CD4-positive, alpha-beta T cell treated with Interleukin-6 for 4 hours (primary cell): ENCODE results near the gene BCAS1.
"Not testable (repeated sequence)": the region's sequence is repeated elsewhere in the genome, so short reads cannot be mapped to it uniquely, and the experiment has no call there.

Experiments used
- DNase-seq: peaks from one replicate; pipeline ENCODE4 v3.0.0-alpha.2; 2020; ENCODE audit warnings: mixed read lengths

Gene BCAS1

DNA sequence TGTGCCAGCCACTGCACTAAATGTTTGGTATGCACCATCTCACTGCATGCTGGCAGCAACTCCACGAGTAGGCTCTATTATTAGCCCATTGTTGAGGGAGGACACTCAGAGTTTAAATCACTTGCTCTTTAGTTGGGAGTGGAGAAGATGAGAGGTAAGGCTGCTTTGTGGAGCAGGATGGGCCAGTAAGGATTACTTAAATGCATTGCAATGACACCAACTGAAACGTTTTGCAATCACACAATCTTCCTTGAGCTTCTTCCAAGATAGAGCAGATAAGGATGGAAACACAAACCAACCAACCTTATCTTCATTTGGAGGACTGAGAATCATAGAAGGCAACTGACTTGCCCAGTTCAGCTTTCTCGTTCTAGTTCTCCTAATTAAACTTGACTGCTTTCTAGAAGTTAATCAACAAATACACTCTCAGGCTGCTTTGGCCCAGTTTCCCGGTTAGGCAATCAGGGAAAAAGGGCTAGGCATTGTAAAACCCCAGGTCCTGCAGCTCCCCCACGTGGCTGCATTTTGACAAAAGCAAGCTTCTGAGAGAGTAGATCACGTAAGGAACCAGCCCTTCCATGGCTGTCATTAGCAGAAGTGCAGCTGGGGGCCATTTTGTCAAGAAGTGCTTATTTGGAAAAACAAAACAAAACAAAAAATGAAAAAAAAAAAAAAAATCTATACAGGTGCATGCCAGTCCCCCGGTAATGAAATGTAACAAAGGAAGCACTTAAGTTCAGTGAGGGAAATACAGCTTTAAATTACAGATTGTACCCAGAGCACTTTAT is 130.6 kb downstream of the BCAS1 start:
- DNase-seq, result peak; percentile 77

DNA sequence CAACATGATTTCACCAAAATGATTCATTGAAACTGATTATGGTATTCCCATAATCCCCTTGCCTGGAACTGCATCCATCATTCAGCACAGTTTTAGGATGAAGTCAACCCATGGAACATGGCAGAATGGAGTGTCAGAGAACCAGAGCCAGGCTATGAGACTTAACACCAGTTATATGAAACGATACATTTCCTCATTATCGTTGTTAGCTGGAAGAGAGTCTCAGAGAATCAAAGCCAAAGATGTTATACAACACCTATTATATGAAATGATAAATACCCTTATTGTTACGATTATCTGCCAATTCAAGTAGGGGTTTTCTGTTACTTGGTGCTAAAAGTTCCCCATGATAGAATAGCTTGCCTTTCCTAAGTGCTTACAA is 131.2 kb downstream of the BCAS1 start:
- no peak for DNase-seq

DNA sequence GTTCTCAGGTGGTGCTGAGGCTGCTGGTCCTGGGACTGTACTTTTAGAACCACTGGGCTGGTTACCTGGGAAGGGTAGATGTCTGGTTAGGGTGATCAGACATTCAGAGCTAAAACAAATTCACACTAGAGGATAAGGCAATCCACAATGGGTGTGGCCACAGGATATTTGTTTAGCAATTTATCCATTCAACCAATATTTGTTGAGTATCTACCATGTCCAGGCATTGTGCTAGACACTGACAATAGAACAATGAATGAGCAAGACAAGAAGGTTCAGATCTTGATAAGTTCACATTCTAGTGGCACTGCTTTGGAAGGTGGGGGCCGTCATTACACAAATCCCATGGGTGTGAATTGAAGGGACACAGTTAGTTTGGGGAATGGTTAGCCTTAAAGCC is 131.7 kb downstream of the BCAS1 start:
- DNase-seq, result no peak

DNA sequence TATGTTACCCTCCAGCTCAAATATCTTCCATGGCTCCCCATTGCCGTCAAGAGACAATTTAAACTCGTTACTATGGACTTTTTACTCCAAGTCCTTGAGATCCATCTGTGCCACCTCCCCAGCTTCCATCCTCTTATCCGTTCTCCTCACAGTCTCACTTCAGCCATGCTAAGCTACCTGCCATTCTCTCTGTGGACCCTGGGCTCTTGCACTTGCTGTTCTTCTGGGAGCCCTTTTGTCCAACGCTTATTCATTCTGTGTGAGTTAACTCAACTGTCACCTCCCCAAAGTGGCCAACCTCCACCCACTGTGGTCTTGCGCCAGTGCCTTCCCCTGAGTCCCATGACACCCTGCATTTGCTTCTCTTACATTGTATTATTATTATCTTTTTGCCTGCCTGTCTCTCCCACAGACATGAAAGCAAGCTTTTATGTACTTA is 132.4 kb downstream of the BCAS1 start:
- DNase-seq, result no peak

DNA sequence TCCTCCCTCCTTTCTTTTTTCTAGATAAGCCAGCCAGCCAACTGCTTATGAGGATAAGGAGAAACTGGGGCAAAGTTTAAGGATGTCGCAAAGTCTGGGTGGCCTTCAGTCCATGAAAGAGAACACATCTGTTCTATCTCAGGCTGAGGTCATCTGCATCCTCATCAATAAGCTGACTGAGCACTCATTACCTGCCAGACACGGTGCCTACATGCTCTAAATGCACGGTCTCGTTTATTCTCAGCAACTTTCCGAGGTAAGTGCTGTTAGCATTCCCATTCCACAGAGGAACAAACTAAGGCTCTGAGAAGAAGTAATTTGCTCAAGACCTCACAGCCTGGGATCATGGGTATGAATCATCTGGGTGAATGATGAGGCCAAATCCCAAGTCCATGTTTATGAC is 133.1 kb downstream of the BCAS1 start:
- DNase-seq, result no peak

DNA sequence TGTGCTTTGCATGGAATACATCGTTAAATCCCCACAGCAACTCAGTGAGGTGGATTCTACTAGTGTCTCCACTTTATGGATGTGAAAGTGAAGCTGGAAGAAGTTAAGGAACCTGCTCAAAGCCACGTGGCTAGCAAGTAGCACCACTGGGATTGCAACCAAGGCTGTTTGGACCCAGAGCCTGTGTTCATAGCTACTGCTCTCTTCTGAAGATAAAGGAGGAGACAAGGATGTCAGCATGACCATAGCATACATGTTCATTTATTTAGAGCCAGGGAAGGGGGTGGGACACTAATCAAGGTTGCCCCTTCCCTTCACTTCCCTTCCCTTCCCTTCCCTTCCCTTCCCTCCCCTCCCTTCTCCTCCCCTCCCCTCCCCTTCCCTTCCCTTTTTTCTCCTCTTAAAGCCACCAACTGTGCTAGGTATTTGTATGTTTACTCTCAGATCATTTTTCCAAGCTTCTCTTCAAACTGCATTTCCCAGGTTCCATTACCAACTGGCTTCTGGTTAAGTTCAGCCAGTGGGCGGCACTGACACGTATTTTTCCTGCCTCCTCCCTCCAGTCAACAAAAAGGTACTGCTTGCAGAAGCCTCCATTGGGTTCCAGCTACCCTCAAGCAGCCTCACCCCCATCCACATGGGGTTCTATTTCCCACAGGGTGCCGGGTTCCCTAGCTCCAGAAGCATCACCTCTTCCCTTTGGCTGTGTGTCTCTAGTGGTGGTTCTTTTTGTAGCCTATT is 134.9 kb downstream of the BCAS1 start:
- no peak for DNase-seq

DNA sequence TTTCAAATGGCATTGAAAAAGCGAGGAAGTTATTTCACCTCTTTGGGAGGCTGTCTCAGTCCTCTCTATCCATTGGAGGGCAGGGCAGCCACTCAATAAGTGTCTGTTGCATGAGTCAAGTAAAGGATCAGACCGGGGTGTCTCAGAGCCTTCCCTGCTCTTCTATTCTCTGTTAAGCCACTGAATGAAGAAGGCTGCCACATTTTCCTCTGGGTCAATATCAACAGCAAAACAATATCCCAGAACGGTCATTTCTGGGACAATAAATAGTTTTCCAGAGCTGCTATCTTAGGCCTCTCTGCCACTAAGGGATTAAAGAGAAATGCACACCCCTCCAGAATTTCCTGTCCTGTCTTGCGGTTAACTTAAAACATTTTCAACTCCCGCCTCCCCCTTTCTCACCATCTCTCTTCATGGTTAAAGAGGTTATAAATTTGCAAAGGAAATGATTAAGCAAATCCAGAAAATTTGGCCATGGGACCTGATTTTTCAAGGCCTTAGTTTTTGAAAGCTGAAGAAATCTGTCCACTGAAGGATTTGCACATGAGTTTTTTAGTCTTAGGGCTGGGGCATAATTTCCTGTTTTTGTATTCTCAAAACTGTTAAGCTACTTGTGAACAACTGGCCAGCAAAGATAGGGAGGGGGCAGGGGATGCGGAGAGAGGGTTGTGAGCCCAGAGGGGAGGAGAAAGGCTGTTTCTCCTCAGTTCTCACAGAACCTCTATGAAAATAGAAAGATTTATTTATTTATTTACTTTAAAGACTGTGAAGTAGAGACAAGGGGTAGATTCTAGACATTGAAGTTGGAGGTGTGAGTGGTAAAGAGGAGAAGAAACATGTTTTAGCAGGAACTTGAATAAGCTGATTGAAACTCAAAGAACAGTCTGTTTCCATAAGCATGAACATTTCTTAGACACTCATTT is 135.7 kb downstream of the BCAS1 start:
- peak; percentile 34 for DNase-seq

DNA sequence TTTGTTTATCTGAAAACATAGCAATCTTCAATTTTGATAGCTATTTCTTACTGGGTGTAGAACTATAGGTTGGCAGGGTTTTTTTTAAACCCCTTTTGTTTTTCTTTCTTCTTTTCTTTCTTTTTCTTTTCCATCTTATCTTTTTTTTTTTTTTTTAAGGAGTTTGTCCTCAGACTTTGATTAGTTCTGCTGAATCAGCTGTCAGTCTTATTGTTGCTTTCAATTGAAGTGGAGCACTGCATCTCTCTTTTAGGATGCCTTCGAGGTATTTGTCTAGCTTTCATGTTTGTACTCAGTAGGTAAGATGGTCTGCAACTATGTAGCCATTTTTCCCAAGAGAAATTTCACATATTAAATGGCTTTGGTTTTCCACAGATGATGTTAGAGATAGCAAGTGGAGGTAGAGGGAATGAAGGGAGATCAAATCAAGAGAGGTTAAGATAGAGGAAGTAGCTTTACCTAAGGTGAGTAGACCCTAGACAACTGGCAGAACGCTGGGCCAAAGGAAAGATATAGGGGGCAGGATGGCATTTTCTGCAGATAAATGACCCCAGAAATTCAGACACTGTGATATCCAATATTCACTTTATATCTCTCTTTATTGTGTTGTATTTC is 137.1 kb downstream of the BCAS1 start:
- no peak for DNase-seq

DNA sequence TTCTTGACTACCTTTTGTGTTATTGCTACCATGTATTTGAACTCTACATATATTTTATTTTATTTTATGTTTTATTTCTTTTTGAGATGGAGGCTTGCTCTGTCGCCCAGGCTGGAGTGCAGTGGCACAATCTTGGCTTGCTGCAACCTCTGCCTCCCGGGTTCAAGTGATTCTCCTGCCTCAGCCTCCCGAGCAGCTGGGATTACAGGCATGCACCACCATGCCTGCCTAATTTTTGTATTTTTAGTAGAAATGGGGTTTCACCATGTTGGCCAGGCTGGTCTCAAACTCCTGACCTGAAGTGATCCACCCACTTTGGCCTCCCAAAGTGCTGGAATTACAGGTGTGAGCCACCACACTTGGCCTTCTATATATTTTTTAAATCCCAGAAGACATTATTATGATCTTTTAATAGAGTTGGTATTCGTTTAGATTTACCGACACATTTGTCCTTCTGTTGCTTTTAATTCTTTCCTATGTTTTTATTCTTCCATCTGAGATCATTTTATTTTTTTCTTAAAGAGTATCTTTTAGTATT is 137.7 kb downstream of the BCAS1 start:
- DNase-seq, result not testable (repeated sequence)

DNA sequence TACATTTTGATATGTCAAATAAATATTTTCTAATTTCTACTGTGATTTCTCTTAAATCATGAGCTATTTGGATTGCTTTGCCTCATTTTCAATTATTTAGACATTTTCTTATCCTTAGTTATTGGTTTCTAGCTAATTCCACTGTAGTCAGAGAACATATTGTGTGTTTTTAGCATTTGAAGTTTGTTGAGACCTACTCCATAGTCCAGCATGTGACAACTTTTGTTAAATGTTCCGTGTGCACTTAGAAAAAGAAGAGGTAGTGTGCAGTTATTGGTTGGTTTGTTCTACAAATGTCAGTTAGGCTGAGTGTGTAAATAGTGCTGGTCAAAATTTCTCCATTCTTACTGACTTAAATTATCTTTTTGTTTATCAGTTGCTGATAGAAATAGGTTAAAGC is 138.8 kb downstream of the BCAS1 start:
- DNase-seq, result no peak

DNA sequence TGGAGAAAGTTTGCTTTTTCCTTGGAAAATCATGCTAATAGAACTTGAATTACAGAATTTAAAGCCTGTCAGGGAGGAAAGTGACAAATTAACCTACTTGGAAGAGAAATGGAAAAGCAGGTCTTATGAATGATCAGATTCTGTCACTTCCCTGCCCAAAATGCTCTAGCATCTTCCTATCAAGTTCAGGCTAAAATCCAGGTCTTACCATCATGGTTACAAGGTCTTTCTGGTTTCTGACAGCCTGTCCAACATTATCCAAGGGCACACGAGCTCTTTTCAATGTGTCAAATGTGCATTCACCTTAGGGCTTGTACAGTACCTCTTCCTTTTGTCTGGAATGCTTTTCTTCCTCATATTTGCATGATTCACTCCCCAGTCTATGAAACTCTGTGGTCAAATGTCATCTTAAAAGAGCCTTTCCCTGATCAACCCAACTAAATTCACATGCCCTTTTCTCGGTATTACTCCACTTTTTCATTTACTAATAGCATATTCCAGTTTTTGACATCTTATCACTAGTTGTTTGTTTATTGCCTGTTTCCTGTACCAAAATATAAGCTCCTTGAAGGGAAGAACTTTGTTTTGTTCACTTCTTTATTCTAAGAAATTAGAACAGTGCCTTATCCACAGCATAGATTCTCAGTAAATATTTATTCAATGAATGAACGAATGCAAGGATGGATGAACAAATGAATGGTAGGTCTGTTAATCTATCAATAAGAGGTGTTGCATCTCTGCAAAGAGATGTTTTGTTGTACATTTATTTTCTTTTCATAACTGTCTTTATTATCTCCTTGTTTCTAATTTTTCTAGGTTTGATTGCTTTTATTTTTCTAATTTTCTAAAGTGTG is 139.5 kb downstream of the BCAS1 start:
- no peak for DNase-seq

DNA sequence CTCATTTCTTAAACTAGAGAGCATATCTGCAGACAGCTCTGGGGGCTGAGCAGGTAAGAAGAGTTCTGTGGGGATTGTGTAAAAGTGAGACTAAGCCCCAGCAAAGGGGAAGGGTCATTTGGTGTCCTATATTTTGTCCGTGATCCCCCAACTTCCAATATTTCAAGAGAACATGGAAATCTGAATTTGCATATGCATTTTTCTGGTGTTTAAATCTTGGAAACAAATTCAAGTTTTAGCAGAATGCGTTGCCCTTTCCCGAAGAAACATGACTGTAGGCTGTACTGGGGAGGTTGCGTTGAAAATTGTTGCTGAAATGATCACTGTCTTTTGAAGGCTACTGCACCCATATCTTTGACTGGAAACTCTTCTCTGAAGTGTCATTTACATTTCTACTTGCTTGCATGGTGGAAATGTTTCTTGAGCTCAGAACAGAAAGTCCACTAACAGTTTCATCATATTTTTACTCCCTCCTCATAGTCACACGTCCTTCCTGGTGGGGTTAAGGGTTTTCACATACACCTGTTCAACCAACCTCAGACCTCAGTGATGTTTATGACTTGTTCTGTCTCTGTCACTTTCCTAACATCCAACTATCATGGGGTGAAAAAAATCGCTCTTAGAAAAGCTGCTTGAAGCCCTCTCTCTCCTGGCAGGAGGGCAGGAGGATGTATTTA is 140.3 kb downstream of the BCAS1 start:
- DNase-seq, result no peak

DNA sequence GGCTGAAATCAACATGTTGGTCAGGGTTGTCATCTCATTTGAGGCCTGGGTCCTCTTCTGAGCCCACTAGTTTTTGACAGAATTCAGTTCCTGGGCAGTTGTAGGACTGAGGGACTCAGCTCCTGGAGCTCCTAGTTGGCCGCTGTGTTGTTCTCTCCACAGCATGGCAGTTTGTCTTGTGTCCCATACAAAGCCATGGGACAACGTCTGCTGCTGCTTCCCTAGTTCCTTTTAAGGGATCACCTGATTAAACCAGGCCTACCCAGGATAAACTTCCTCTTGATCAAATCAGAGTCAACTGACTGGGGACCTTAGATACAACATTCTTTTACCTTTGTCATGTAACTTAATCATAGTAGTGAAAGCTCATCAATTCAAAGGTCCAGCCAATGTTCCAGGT is 141.0 kb downstream of the BCAS1 start:
- DNase-seq, result no peak

DNA sequence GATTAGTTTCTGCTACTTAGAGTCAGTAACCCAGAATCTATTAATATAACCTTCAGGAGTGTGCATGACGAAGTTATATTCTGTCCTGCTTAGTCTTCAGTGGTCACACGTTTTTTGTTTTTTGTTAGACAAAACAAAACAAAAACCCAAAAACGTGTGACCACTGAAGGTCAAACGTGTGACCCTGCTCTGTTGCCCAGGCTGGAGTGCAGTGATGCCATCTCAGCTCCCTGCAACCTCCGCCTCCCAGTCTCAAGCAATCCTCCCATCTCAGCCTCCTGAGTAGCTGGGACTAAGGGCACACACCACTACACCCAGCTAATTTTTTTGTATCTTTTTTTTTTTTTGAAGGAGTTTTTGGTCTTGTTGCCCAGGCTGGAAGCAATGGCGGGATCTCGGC is 142.4 kb downstream of the BCAS1 start:
- no peak for DNase-seq

DNA sequence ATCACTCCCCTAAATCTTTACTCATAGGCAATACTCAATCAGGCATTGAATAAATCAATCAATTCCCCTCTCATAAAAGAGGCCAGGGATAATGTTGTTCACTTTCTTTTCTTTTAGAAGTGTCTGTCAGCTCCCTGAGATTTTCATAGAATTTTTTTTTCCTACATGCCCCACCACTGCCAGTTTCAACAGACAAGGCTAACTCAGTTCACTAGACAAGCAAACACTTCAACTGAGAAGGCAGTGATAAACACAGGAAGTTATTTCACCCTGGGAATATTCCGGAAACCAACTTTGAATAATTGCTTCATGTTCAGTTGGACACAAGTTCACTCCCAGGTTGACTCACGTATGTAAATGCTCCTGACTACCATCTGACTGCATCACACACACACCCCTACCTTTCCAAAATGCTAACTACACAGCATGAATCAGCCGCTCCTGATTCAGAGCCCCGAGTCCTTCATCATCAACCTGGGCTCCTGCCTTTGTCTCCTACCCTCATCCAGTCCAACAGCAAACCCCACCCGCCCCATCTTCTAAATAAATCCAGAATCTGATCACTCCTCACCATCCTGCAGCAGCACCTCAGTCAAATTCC is 143.9 kb downstream of the BCAS1 start:
- peak; percentile 35 for DNase-seq

DNA sequence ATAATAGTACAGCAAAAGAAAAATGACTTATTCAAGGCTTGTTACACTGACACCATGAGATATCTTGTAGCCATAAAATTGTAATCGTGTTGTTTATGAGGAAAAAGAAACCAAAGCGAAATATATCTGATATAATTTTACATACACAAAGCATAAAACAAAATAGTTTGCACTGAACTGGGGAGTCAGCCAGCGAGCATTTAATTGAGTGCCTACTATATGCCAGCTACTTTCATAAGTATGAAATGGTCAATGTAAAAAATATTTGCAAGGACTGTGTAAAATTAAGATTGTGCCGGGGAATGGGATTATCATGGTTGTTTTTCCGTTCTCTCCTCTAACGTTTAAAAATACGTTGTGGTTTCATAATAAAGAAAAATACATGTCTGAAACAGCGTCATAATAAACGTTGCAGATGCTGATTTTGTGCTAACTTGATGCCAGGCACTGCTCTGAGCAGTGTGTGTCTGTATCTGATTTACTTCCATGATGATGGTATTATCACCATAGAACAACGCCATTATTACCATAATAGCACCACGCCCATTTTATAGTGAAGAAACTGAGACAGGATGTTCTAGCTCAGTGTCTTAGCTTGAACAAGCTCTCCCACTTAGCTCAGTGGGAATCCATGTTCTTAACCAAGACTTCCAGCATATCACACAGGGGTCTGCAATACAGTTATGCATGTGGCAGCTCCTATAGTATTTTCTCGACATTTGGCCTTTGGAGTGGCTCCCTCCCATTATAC is 144.6 kb downstream of the BCAS1 start:
- DNase-seq, result no peak

DNA sequence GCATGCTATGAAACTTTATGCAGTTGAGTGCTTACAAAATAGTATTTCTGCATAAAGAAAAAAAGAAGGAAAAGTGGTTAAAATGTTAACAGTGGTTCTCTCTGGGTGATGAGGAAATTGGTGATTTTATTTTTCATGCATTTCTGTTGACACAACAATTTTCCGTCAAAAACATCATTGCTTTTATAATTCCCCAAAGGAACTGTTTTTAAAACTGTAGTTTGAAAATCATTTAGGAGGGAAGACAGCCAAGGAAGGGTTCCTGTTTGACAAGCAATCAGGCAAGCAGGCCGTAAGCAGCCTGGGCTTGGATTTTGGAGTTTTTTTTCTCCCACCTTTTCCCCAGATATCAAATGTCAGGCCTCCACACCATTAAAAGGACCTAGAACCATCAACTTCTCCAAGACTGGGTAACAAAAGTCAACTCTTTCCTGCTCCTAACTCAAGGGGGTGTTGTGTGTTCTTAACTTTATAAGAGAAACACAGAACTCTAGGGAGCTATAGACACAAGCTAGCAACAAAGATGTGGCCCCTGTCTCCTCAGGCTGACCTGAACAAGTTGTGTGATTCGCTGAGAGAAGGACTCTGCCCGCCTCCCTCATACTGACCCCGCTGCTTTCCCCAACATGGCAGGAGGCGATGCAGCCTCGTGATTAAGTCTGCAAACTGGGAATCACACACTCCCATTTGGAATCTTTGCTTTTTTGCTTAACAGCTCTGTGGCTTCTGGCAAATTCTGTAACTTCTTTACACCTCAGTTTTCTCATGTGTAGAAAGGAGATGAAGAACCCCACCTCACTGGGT is 146.6 kb downstream of the BCAS1 start:
- DNase-seq, result no peak

DNA sequence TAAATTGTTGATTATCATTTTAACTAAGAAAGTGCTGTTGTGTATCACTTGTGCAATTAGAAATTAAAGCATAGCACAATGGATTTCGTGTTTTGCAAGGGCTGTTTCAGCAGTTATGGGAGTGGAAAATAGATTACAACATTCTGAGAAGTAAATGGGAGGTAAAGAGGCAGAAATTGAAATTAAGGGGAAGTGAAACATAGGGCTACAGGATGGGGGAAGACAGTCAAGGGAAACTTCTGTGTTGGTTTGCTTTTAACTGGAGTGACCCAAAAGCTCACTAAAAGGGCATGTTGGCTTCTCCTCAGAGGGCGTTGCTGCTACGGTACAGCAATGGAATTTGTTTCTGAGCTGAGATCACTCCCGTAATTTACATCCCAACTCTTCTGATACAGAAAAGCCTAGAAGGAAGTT is 147.5 kb downstream of the BCAS1 start:
- no peak for DNase-seq

DNA sequence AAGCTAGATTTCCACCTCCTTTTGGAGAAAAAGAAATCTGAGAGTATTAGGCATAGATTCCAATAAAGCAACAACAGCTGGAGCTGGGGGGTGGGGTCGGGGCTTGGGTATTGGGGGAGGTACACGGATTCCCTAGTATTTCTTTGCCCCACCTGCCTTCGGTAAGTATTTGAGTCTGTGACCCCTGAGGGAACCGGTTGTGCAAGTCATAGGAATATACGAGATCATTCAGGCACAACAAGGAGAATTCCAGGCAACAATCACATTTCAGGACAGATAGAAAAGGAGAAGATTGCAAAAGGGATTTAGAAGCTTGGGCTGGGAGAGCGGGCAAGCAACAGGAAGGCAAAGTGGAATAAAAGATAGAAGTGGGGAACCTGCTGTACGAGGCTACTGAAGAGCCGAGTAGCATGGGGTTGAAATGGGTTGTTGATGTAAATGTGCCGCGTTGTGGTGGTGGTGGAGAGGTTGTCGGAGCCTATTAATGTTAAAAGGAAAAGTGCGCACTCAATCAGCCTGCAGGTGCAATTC is 148.9 kb downstream of the BCAS1 start:
- DNase-seq, result no peak
